GM10266 (cell line): Measurements from ENCODE around the gene IER5L.

Experiments
- DNase-seq: peaks from one replicate; pipeline ENCODE4 v3.0.0; 2012; ENCODE audit errors: extremely low spot score
- CTCF ChIP-seq: IDR thresholded peaks from 2 replicates; pipeline ENCODE4 v1.5.1; 2012; ENCODE audit warnings: mild to moderate bottlenecking, low read depth; ENCODE audit not compliant: control insufficient read depth, insufficient read depth; ENCODE audit errors: missing control alignments

Gene IER5L

DNA sequence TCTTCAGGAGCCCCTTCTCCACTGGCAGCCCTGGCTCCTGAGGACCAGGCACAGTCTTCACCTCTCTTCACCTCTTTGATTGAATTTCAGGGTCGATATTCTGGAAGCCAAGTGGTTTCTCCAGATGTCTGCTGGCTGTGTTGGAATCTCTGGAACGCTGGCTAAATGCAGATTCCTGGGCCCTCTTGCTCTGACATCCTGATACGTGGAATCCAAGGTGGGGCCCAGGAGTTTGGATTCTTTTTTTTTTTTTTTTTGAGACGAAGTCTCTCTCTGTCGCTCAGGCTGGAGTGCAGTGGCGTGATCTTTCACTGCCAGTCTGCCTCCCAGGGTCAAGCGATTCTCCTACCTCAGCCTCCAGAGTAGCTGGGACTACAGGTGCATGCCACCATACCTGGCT is 26.8 kb upstream of the IER5L start:
- no peak for TF ChIP-seq CTCF

DNA sequence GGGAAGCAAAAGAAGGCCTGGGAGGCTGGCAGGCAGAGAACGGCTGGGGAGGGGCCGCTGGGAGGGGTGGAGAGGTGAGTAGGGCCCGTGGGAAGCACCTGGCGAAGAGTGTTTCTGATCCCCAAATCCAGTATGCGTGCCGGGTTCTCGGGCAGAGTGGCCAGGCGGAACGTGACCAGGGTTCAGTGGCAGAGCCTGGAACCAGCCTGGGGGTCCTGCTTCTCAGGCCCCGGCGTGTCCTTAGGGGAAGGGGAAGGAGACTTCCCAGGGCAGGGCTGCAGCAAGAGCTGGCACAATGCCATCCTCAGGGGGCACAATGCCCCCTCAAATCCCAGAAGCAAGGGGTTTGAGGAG is 25.5 kb upstream of the IER5L start:
- no peak for TF ChIP-seq CTCF
- DNase-seq = no peak

More for the DNA sequence above, 26.8 kb upstream of the IER5L start:
- no peak for DNase-seq

- peak; percentile 91 for DNase-seq
- no peak for TF ChIP-seq CTCF
Measured at GRCh38 chr9:129202613-129203555, 24.8 kb upstream of the IER5L start.

- TF ChIP-seq CTCF = no peak
- no peak for DNase-seq
Measured at GRCh38 chr9:129201866-129202265, 23.8 kb upstream of the IER5L start.

GRCh38 chr9:129201289-129201688 is 23.2 kb upstream of the IER5L start:
- DNase-seq = no peak
- TF ChIP-seq CTCF = no peak

- no peak for DNase-seq
- TF ChIP-seq CTCF = no peak
Measured at GRCh38 chr9:129200255-129200654, 22.2 kb upstream of the IER5L start.

- no peak for TF ChIP-seq CTCF
- DNase-seq = no peak
Measured at GRCh38 chr9:129199044-129199435, 21.0 kb upstream of the IER5L start.
